H1 (cell line): ENCODE measurements around the gene TTLL7. TPM values are rescaled to one million over a fixed set of nuclear protein-coding genes. Genes with fewer than 3 reads are reported as not detected.

Experiments
- CTCF ChIA-PET: fragments of 300-600 bp; sonication (Branson Sonifier 250); formaldehyde crosslinking; loops from one replicate; lab custom pipeline; 2021; ENCODE audit not compliant: partially characterized antibody; lab: Charles Lee
- POLR2A ChIA-PET: fragments of 300-600 bp; sonication (Branson Sonifier 250); formaldehyde crosslinking; loops from one replicate; lab custom pipeline; 2021; ENCODE audit warnings: inconsistent platforms; ENCODE audit not compliant: partially characterized antibody; lab: Charles Lee
- DNase-seq, 2 experiments: peaks; one replicate each; pipeline versions ENCODE4 v3.0.0 to v3.0.0-alpha.2; 2010 to 2022; ENCODE audit warnings: low spot score in 2 of 2, low read depth in 1 of 2, mixed read lengths in 1 of 2
- FAIRE-seq: peaks from 2 replicates; lab custom pipeline; 2011; peaks lifted over from hg19 to GRCh38; lab: Jason Lieb, UNC
- H2AFZ ChIP-seq: 2 replicates; pipeline ENCODE4 v1.8.1; 2012; ENCODE audit warnings: low read length, inconsistent platforms
- H2AK5ac ChIP-seq: 2 replicates; pipeline ENCODE4 v1.6.1; 2013; ENCODE audit warnings: low read depth, low read length
- H2BK120ac ChIP-seq: replicated peaks from 2 replicates; pipeline ENCODE3; 2013; ENCODE audit warnings: low read depth, low read length, inconsistent platforms
- H2BK12ac ChIP-seq: 2 replicates; pipeline ENCODE4 v1.6.1; 2013; ENCODE audit warnings: low read depth, low read length
- H2BK15ac ChIP-seq: 2 replicates; pipeline ENCODE4 v1.6.1; 2013; ENCODE audit warnings: low read length
- H2BK20ac ChIP-seq: 2 replicates; pipeline ENCODE4 v1.6.1; 2013; ENCODE audit warnings: low read length
- H2BK5ac ChIP-seq: 2 replicates; pipeline ENCODE4 v1.6.1; 2013; ENCODE audit warnings: low read depth, low read length
- H3K14ac ChIP-seq: 2 replicates; pipeline ENCODE4 v1.6.1; 2013; ENCODE audit warnings: inconsistent platforms; ENCODE audit not compliant: insufficient read length
- H3K18ac ChIP-seq: 2 replicates; pipeline ENCODE4 v1.6.1; 2013; ENCODE audit warnings: low read length; ENCODE audit errors: extremely low read depth
- H3K23ac ChIP-seq: 2 replicates; pipeline ENCODE4 v1.6.1; 2013; ENCODE audit warnings: inconsistent platforms; ENCODE audit not compliant: insufficient read length
- H3K23me2 ChIP-seq: 2 replicates; pipeline ENCODE4 v1.6.1; 2013; ENCODE audit warnings: low read depth, low read length
- H3K27ac ChIP-seq: 2 replicates; pipeline ENCODE4 v1.6.1; 2011; ENCODE audit warnings: low read depth, low read length, inconsistent platforms
- H3K27me3 ChIP-seq, 4 experiments: replicated peaks in 1 of 4; 1 replicate in 1 of 4; 2 replicates in 3 of 4; pipeline versions ENCODE4 v1.6.1 to v1.8.1; 2011 to 2013; ENCODE audit warnings: low read length in 3 of 4, mild to moderate bottlenecking in 3 of 4, inconsistent platforms in 2 of 4, mixed read lengths in 2 of 4, moderate library complexity in 1 of 4; ENCODE audit not compliant: control insufficient read depth in 3 of 4, insufficient read depth in 3 of 4; ENCODE audit errors: extremely low read depth in 1 of 4
- H3K36me3 ChIP-seq, 4 experiments: 2 replicates each; pipeline versions ENCODE4 v1.6.1 to v1.8.1; 2011 to 2013; ENCODE audit warnings: mild to moderate bottlenecking in 4 of 4, low read length in 3 of 4, moderate library complexity in 2 of 4, control low read depth in 1 of 4, inconsistent platforms in 1 of 4; ENCODE audit not compliant: insufficient read depth in 4 of 4, control insufficient read depth in 2 of 4
- H3K4ac ChIP-seq: replicated peaks from 2 replicates; pipeline ENCODE3; 2013; ENCODE audit warnings: low read length, low read depth, mixed read lengths, inconsistent platforms; ENCODE audit not compliant: insufficient read length
- H3K4me1 ChIP-seq, 4 experiments: replicated peaks in 1 of 4; 1 replicate in 1 of 4; 2 replicates in 3 of 4; pipeline versions ENCODE4 v1.6.1 to v1.8.1; 2011 to 2013; ENCODE audit warnings: low read length in 3 of 4, inconsistent platforms in 2 of 4, mixed read lengths in 1 of 4; ENCODE audit not compliant: insufficient read depth in 4 of 4, control insufficient read depth in 3 of 4
- H3K4me2 ChIP-seq, 2 experiments: 2 replicates each; pipeline versions ENCODE4 v1.6.1 to v1.8.1; 2011 to 2013; ENCODE audit warnings: low read depth in 2 of 2, low read length in 2 of 2, control low read depth in 1 of 2, inconsistent platforms in 1 of 2, mild to moderate bottlenecking in 1 of 2; ENCODE audit not compliant: insufficient read depth in 1 of 2
- H3K4me3 ChIP-seq, 4 experiments: fragments of 200-600, 300-600 bp in 1 of 4; sonication (generic), shearing (Covaris generic), sonication (Bioruptor Twin) in 1 of 4; 2 replicates each; pipeline versions ENCODE4 v1.5.1 to v1.8.1; 2011 to 2016; ENCODE audit warnings: low read length in 4 of 4, low read depth in 3 of 4, control low read depth in 2 of 4, inconsistent platforms in 2 of 4, mild to moderate bottlenecking in 2 of 4, mixed read lengths in 1 of 4, moderate library complexity in 1 of 4; ENCODE audit not compliant: insufficient read depth in 2 of 4; ENCODE audit errors: extremely low read depth in 1 of 4
- H3K56ac ChIP-seq: replicated peaks from 2 replicates; pipeline ENCODE3; 2013; ENCODE audit warnings: low read depth, mild to moderate bottlenecking, mixed read lengths, low read length, inconsistent platforms; ENCODE audit not compliant: insufficient read length
- H3K79me1 ChIP-seq: 2 replicates; pipeline ENCODE4 v1.6.1; 2013; ENCODE audit warnings: low read depth, low read length, control low read depth
- H3K79me2 ChIP-seq, 2 experiments: 2 replicates each; pipeline versions ENCODE4 v1.6.1 to v1.8.1; 2012 to 2013; ENCODE audit warnings: low read length in 2 of 2, mild to moderate bottlenecking in 2 of 2, inconsistent platforms in 1 of 2; ENCODE audit not compliant: insufficient read depth in 2 of 2, control insufficient read depth in 1 of 2
- H3K9ac ChIP-seq, 4 experiments: replicated peaks in 1 of 4; 1 replicate in 1 of 4; 2 replicates in 3 of 4; pipeline versions ENCODE4 v1.6.1 to v1.8.1; 2011 to 2013; ENCODE audit warnings: low read depth in 3 of 4, low read length in 3 of 4, control low read depth in 2 of 4, mild to moderate bottlenecking in 2 of 4, moderate library complexity in 2 of 4, inconsistent platforms in 1 of 4; ENCODE audit errors: extremely low read depth in 1 of 4
- H3K9me3 ChIP-seq, 2 experiments: 2 replicates each; pipeline versions ENCODE4 v1.6.1 to v1.8.1; 2012 to 2013; ENCODE audit warnings: mild to moderate bottlenecking in 2 of 2, moderate library complexity in 2 of 2, control low read depth in 1 of 2, inconsistent platforms in 1 of 2, low read depth in 1 of 2, low read length in 1 of 2, mixed read lengths in 1 of 2; ENCODE audit not compliant: insufficient read depth in 2 of 2
- H4K20me1 ChIP-seq, 2 experiments: replicated peaks in 1 of 2; 2 replicates each; pipeline versions ENCODE3 to v1.8.1; 2011 to 2013; ENCODE audit warnings: inconsistent platforms in 2 of 2, low read length in 2 of 2, mild to moderate bottlenecking in 1 of 2; ENCODE audit not compliant: insufficient read depth in 2 of 2, control insufficient read depth in 1 of 2
- H4K5ac ChIP-seq: 2 replicates; pipeline ENCODE4 v1.6.1; 2013; ENCODE audit warnings: low read length, low read depth, mixed read lengths, inconsistent platforms; ENCODE audit not compliant: insufficient read length
- H4K8ac ChIP-seq: 2 replicates; pipeline ENCODE4 v1.8.0; 2013; ENCODE audit warnings: mild to moderate bottlenecking, moderate library complexity, low read length, inconsistent platforms; ENCODE audit not compliant: insufficient read depth; ENCODE audit errors: extremely low read depth
- H4K91ac ChIP-seq: replicated peaks from 2 replicates; pipeline ENCODE3; 2013; ENCODE audit warnings: low read length, mixed read lengths, inconsistent platforms; ENCODE audit not compliant: insufficient read length
- BRCA1 ChIP-seq: IDR thresholded peaks from 2 replicates; pipeline ENCODE4 v1.6.1; 2012; ENCODE audit warnings: low read depth, low read length, improper control_type of control experiment
- CHD1 ChIP-seq: IDR thresholded peaks from 2 replicates; pipeline ENCODE4 v1.6.1; 2012; ENCODE audit warnings: low read depth, low read length, improper control_type of control experiment
- WGBS, 2 experiments: shearing (Covaris generic) in 1 of 2; methylation state at CpG; one replicate each; pipeline versions ENCODE4 v1.1.6 to v1.1.7; 2013 to 2015; ENCODE audit warnings: low lambda C conversion rate in 2 of 2, mixed read lengths in 2 of 2, inconsistent platforms in 1 of 2, low coverage in 1 of 2, missing lambda C conversion rate in 1 of 2; ENCODE audit not compliant: insufficient replicate concordance in 2 of 2, insufficient coverage in 1 of 2, insufficient read length in 1 of 2; ENCODE audit errors: extremely low coverage in 1 of 2, missing lambda C conversion rate in 1 of 2; 5-methylcytosine and 5-hydroxymethylcytosine counted together
- polyA plus RNA-seq, 7 experiments: library from polyadenylated mRNA; depleted of rRNA in 3 of 7; stranded (reverse) in 5 of 7; unstranded in 2 of 7; fragments of >200 nt in 5 of 7; fragments of 200-250 nt in 2 of 7; gene quantifications; 1 replicate in 5 of 7; 2 replicates in 1 of 7; 4 replicates in 1 of 7; pipeline versions ENCODE4 v1.2.1 to v1.2.3, GENCODE V29; 2011 to 2013; ENCODE audit warnings: missing spikeins in 2 of 7, mixed read lengths in 2 of 7
- total RNA-seq: library from RNA; stranded (reverse); fragmentation: NEBNext Ultra II Directional; extraction: Animal tissue kit (Norgen Biotek cat#: 25700); gene quantifications from 2 replicates; pipeline ENCODE4 v1.2.1, GENCODE V29; 2021

TTLL7 gene
- total and polyA plus RNA-seq, 2 of the 8 experiments (the other 6 are each of a cell fraction or from before 2014, with no cell fraction given) = 1.9 to 7.9 TPM

DNA sequence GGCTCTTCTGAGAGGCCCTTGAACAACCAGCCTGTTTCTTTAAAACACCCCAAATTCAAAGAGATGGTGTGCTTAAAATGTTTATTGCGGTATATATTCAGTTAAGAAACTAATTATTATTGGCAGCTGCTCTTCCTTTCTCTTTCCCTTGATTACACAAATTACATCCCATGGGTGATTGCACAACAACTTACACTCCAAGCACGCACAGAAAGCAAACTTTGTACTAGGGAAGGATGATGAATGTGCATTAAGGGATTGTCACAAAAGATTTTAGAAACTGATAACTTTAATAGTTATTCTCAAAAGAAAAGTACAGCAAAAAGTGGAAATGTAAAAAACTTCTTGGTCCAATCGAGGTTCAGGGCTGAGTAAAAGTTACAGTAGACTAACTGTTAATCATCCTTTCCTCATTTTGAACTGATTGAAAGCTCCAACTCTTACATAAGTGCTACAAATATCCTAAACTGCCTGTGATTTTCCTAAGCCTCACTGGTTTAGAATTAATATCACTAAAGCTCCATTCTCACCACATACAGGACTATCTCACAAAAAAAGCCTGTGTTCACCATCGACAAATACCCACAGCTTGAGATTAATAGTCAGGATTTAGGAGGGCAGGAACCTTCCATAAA, 153.4 kb downstream of the TTLL7 start:
- H3K4me2 ChIP-seq = no peak overlapping the region
- H2BK120ac ChIP-seq = no peak overlapping the region
- H3K4me3 ChIP-seq = no peak overlapping the region
- no peak overlapping the region for H3K18ac ChIP-seq
- no peaks in the 10 kb centered on the region for H3K36me3 ChIP-seq
- WGBS, 2 experiments = 78% methylated on average over 4 of the region's 4 CpGs; no CpG with 5 or more reads in 1 of the 2 experiments
- H3K9ac ChIP-seq = no peak overlapping the region
- no peak overlapping the region for H2BK15ac ChIP-seq
- no peak overlapping the region for H2AK5ac ChIP-seq
- H4K91ac ChIP-seq = no peak overlapping the region
- H2AFZ ChIP-seq = no peak overlapping the region
- no peak overlapping the region for H4K8ac ChIP-seq
- no peak overlapping the region for H2BK12ac ChIP-seq
- ChIA-PET CTCF (interaction anchor here (0.6 kb wide), 1 partner anchor 11 kb away, joined by 3 read pairs; no protein-coding TSS in a partner anchor), POLR2A (no interaction called here)
- no peak overlapping the region for H3K56ac ChIP-seq
- H3K27me3 ChIP-seq = no peaks in the 10 kb centered on the region
- H3K79me2 ChIP-seq = no peaks in the 10 kb centered on the region
- no peaks in the 10 kb centered on the region for H3K23me2 ChIP-seq
- no peaks in the 10 kb centered on the region for H3K79me1 ChIP-seq
- no peak overlapping the region for H3K27ac ChIP-seq
- H4K20me1 ChIP-seq = no peaks in the 10 kb centered on the region
- TF ChIP-seq CHD1 (no peak), BRCA1 (no peak)
- H4K5ac ChIP-seq = no peak overlapping the region
- H3K14ac ChIP-seq = no peak overlapping the region
- H3K4me1 ChIP-seq = no peaks in the 10 kb centered on the region
- H3K23ac ChIP-seq = no peak overlapping the region
- DNase-seq = no peak
- H3K9me3 ChIP-seq = no peaks in the 10 kb centered on the region
- FAIRE-seq = no peak
- no peak overlapping the region for H2BK20ac ChIP-seq
- H3K4ac ChIP-seq = no peak overlapping the region
- no peak overlapping the region for H2BK5ac ChIP-seq
